ENCODE results near the gene LYPD6.

- TF ChIP-seq EZH2phosphoT487 (IDR thresholded peaks at IDR 0.05; ENCODE audit: insufficient read depth, low read depth) (no peak), EZH2 (IDR thresholded peaks at IDR 0.05; ENCODE audit: insufficient read depth, poor library complexity, severe bottlenecking) (no peak)
These were observed 625 bp downstream of the LYPD6 start for GRCh38 chr2:149331023-149331400.

All from GM23248 (cell line).